ENCODE data around the gene SLC25A17.
"Not testable (repeated sequence)": the region's sequence is repeated elsewhere in the genome, so short reads cannot be mapped to it uniquely, and the experiment has no call there.

The SLC25A17 gene

DNA sequence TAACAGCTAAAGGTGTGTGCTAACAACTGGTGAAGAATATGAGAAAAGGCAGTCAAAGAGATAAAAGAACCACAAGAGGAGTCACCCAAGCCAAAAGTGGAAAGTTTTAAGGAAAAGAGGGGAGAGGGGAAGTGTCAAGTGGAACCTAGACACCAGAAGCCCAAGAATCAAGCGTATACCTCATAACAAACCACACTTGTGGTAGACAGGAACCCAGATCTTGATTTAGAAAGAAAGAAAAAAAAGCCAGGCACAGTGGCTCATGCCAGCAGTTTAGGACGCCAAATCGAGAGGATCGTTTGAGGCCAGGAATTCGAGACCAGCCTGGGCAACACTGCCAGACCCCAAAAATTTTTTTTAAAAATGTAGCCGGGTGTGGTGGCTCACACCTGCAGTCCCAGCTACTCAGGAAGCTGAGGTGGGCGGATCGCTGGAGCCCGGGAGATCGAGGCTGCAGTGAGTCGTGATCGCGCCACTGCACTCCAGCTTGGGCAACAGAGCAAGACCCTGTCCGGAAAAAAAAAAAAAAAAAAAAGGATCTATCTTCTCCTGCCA is 877 bp downstream of the SLC25A17 start:
- no peak for DNase-seq

DNA sequence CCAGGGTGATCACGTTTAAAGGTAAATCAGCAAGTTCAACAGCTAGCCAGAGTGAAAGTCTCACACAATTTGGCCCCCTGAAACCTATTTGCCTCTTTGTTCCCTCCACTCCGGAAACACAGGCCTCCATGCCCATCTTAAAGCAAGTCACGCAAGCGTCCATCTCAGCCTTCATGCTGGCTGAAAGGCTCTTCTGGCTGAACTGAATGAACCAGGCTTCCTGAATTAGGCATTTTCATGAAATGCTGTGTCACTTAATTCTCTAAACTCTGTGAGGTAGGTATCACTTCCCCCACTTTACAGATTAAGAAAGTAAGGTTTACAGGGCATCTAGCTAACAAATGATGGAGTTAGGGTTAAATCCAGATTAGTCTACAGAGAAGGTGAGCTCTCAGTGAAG is 1.4 kb downstream of the SLC25A17 start:
- DNase-seq: peak; percentile 8

- DNase-seq: no peak
These were observed 5.2 kb downstream of the SLC25A17 start for GRCh38 chr22:40813912-40814315.

DNA sequence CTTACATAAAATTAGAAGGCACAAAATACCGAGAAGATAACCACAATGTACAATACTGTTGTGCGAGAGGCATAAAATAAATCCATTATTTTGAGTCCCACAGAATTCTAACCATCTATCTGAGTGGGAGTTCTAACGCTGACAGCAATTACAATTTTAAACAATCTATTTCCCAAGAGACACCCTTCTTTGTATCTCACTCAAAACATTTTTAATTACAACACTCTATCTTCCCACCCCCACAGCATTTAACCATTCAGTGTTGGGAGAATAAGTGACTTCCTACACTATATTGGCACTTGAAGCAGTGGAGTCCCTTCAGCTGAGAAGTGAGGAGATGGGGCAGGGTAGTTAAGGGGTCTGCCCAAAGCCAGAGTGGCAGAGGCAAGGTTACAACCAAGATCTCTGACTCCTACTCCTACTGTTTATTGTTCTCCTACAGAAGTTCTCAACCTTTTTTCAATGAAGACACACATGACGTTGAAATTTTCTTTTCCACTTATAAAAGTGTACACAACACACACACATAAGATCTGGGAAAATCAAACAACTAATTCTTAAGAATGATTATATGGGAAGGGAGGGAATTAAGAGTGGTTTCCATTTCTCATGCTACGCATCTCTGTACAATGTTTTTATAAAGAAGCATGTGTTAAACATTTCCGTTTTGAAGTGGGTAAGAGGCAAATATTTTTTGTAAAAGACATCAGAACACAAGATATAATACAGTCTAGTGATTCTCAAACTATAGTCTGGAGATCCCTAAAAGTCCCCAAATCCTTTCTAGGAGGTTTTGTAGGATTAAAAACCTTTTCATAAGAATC is 10.9 kb downstream of the SLC25A17 start:
- no peak for DNase-seq

- no peak for DNase-seq
These were observed 12.4 kb downstream of the SLC25A17 start for GRCh38 chr22:40806711-40807110.

DNA sequence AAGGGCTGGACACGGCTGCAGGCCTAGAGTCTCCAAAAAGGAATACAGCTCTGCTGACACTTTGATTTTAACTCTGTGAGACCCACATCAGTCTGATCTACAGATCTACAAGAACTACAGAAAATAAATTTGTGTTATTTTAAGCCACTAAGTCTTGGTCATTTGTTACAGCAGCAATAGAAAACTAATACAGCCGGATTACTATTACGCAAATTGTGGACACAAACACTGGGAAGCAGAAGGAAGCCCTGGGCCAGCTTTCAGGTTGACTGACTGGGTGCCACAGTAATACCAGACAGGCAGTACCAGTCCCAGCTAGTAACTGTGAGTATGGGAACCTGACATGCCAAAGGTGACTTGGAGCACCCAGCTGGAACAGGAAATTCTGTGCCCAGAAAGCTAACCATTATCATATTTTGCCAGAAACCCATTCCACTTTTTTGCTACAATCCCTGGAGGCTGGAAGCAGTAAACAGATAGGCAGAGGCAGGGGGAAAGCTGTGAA is 13.4 kb downstream of the SLC25A17 start:
- no peak for DNase-seq

DNA sequence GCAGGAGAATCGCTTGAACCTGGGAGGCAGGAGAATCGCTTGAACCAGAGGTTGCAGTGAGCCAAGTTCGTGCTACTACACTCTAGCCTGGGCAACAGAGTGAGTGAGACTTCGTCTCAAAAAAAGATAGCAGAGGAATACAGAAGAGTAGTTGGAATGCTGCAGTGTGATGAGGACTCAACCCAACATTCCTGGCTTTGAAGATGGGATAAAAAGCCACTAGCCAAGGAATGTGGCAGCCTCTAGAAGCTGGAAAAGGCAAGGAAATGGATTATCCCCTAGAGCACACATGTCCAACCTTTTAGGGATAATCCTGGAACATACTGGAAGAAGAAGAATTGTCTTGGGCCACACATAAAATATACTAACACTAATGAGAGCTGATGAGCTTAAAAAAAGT is 13.9 kb downstream of the SLC25A17 start:
- DNase-seq: no peak

DNA sequence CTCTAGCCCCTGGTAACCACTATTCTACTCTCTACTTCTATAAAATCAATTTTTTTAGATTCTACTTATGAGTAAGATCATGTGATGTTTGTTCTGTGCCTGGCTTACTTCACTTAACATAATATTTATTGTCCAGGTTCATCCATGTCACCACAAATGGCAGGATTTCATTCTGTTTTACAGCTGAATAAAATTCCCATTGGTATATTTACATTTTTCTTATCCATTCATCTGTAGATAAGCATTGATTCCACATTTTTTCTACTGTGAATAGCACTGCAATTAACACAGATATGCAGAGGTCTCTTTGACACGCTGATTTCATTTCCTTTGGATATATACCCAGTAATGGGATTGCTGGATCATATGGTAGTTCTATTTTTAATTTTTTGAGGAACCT is 15.8 kb downstream of the SLC25A17 start:
- DNase-seq: no peak

DNA sequence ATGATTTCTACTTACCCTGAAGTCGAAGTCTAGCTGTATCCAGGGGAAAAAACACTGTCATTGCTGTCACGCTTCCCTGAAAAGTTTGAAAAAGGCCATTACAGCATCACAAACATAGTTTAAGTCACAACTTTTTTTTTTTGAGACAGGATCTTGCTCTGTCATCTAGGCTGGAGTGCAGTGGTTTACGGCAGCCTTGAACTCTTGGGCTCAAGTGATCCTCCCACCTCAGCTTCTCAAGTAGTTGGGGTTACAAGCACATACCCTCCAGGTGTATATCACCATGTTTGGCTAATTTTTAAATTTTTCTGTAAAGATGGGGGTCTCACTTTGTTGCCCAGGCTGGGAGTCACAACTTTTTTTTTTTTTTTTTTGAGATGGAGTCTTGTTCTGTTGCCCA is 20.1 kb downstream of the SLC25A17 start:
- DNase-seq: no peak

DNA sequence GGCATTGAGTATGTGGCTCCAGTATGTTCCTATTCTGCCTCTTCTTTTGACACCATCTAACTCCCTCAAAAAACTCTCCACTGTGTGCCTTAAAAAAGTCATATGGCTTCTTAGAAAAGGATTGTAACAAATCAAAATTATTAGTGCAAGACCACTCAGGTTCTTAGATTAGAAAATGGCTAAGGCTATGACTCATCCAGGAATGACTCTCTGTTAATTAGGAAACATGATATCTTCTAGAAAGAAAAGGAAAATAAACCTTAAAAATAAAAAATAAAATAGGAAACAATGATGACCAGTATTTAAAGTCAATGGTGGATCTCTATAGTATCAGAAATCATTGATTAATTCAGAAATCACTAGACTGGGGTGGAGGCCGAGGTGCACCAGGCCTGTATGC is 21.7 kb downstream of the SLC25A17 start:
- no peak for DNase-seq

DNA sequence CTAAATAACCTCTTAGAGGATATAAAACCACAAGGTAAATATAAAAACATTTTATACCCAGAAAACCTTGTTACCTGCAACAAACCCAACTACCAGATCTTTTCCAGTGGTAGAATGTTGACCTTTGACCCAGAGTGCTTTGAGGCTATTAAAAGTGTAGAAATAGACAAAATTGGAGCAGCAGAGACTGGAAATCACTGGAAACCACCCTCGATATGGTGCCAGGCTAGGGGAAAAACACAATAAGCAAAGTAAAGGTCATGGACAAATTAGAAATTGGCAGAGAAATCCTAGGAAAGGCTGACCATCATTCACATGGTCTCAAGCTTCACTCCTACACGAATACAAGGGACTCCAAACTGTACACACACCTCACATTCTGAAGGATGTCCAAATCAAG is 26.7 kb downstream of the SLC25A17 start:
- no peak for DNase-seq

- no peak for DNase-seq
These were observed 27.9 kb downstream of the SLC25A17 start for GRCh38 chr22:40791241-40791640.

DNA sequence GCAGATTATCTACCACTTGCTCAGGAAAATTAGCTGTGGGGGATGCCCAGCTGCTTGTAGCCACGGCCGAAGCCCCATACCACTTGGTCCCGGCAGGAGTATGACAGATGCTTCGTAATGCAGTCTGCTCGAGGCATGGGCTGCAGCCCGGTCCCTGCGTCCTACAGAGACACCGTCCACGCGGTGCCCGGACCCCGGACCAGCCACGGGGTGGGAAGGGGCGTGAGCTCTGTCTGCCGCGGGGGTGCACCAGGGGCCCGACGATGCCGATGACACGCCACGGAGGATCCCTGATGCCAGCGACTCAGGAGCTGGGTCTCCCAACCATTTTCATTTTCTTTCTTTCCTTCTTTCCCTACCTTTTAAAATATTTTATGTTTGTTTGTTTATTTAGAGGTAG is 30.0 kb downstream of the SLC25A17 start:
- DNase-seq: no peak

DNA sequence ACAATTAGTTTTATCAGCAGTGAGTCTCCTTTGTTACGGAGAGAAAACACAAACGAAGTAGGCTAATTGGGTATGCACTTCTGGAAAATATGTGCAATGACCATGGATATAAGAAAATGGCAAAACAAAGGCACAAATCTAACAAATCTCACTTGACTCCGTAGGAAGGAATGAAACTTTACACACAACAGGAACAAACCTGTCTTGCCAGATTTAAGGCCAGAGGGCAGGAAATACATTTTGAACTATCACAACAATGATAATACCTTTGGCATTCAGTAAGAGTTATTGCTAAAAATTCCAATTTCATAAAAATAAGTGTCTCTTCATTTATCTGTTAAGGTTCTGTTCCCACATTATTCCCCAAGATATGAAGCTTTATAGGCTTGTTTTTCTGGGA is 36.6 kb downstream of the SLC25A17 start:
- DNase-seq: no peak

GRCh38 chr22:40781749-40782148 is 37.4 kb downstream of the SLC25A17 start:
- not testable (repeated sequence) for DNase-seq

DNA sequence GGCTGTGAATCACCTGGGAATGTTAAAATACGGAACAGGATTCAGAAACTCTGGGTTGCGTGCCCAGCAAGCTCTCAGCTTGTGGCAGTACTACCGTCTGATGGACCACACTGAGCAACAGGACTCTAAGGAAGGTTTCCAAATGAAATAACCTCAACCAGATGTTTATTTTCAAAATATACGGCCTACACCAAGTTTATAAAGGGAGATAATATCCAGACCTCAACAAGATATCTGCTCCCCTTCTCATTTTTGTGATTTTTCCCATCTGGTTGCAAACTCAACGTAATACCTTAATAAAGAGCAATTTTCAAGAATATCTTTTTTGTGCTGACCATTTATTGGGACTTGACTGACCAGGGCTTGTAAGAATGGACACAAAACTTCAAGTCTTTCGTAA is 49.4 kb downstream of the SLC25A17 start:
- no peak for DNase-seq

DNA sequence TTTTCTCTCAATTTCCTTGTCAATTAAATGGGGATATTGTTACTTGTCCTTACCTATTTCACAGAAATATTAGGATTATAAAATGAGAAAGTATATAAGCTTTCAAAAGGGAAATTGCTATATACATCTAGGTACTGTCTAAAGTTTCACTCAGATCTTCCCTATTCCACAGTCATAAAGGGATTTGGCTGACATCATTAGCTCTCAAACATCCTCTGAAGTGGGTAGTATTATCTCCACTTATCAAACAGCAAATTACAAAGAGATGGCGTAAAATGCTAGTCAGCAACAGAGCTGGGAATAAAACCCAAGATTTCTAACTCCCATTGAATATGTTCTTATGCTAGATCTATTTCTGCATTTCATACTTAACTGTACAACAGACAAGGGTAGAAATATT is 50.9 kb downstream of the SLC25A17 start:
- no peak for DNase-seq

DNA sequence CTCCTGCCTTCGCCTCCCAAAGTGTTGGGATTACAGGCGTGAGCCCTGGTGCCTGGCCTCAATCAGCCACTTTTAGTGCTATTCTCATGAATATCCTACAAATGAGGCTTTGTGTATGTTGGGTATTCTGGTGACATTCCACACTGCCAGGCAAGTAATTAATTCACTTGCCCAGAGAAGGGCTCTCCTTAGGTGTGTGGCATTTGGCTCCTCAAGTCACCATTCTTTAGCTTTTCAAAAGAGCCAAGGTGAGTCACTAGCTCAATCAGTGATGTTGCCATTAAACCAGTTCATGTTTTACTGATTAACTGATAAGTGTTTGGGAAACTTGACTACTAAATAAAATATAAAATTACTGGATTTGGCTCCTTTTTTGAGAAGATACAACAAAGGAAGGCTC is 52.2 kb downstream of the SLC25A17 start:
- no peak for DNase-seq

DNA sequence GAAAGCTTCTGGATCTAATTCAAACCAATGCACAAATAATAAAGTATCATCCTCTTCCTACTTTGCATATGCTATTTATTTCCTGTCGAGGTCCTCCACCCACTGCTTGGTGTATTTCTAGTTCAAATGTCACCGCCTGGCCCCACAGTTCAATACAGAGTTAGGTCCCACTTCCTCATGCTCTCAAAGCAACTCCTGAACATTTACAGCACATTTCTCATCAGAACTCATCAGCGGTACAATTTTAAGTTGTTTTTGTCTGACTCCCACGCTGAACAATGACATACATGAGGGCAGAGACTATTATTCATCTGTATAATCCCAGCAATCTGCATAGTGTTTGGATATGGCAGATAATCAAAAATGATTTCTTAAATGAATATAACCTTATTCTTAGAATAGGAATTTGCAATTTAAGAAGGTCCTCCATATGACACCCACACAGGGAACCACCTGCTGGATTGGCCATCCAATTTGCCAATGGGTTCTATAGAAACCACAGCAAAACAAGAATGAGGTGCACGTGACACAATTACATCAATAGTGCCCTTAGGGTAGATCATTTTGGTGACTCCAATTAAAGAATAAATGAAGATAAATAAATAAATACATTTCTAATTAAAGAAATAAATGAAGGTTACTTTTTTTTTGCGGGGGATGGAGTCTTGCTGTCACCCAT is 54.2 kb downstream of the SLC25A17 start:
- DNase-seq: peak; percentile 68

DNA sequence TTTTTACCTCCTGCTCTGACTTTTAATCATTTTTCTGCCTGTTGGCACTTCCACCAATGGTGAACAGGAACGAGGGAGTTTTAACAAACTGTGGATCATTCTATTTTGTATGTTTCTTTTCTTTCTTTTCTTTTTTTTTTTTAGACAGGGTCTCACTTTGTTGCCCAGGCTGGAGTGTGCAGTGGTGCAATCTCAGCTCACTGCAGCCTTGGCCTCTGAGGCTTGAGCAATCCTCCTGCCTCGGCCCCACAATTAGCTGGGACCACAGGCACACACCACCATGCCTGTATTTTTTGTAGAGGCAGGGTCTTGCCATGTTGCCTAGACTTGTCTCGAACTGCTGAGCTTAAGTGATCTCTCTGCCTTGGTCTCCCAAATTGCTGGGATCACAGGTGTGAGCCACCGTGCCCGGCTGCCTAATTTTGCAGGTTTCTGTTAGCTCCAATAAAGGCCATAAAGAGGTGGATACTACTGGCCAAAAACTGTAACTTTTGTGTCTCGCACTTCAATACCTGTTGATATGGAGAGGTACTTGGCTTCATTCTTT is 59.8 kb downstream of the SLC25A17 start:
- DNase-seq: no peak

- not testable (repeated sequence) for DNase-seq
These were observed 60.3 kb downstream of the SLC25A17 start for GRCh38 chr22:40758851-40759250.

GRCh38 chr22:40758390-40758789 is 60.8 kb downstream of the SLC25A17 start:
- no peak for DNase-seq

DNA sequence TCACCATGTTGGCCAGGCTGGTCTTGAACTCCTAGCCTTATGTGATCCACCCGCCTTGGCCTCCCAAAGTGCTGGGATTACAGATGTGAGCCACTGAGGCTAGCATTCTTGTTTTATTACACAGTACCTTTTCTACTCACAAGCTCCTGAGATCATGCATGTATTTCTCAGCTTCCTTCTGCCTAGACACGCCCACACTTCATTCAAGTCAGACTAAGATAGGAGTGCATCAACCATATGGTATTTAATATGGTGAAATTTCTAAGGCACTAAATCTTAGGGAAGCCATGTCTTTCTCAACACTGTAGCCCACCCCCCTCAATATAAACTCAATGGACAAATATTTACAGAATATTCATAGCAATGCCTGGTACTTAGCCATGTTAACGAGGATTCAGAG is 62.1 kb downstream of the SLC25A17 start:
- peak; percentile 37 for DNase-seq

DNA sequence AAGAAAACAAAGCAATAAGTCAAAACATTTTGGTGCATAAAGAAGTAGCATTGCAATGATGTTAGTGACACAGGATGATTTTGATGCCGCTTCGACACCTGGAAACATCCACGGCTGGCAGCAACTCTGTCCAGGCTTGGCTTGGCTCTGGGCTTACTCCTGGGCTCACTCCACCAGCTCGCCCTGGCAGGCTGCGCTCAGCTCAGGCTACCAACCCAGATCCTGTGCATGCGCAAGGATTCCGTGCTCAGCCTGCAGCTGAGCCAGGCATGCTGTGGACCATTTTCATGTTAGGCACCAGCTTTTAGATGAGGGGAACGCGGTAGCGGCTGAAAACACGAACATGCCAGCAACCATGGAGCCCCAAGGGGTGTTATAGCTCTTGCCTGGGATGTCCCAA is 66.0 kb downstream of the SLC25A17 start:
- no peak for DNase-seq
